Panc1 (cell line): ENCODE results near the gene UNC80. TPM values are rescaled to one million over a fixed set of nuclear protein-coding genes. Genes with fewer than 3 reads are reported as not detected.

Experiments
- ATAC-seq: fragments of 200-7000 bp; cut with Tn5 transposase; 2 replicates; pipeline ENCODE4 v1.9.1; 2020; ENCODE audit warnings: mild to moderate bottlenecking, moderate library complexity
- BruUV-seq: library from RNA; stranded (reverse); fragments of 400-500 nt; replicated peaks from 2 replicates; lab custom pipeline; 2021; lab: Mats Ljungman, UMichigan
- CTCF ChIA-PET: fragments of 300-600 bp; sonication (Branson Sonifier 250); formaldehyde crosslinking; loops from one replicate; lab custom pipeline; 2022; ENCODE audit warnings: antibody characterized with exemption; lab: Charles Lee
- POLR2A ChIA-PET: fragments of 300-600 bp; sonication (Branson Sonifier 250); formaldehyde crosslinking; loops from one replicate; lab custom pipeline; 2022; ENCODE audit warnings: antibody characterized with exemption; lab: Charles Lee
- DNase-seq: peaks from one replicate; pipeline ENCODE4 v3.0.0-alpha.2; 2010; ENCODE audit warnings: low read depth, low spot score
- H3K27ac ChIP-seq: 2 replicates; pipeline ENCODE4 v1.5.1; 2011; ENCODE audit warnings: mild to moderate bottlenecking, low read length, inconsistent platforms
- H3K27me3 ChIP-seq: fragments of 200-500 bp; sonication (Bioruptor generic); 2 replicates; pipeline ENCODE4 v1.6.0; 2014; ENCODE audit warnings: low read length, inconsistent platforms; ENCODE audit not compliant: control insufficient read depth, insufficient read depth
- H3K36me3 ChIP-seq: fragments of 200-500 bp; sonication (Bioruptor generic); 2 replicates; pipeline ENCODE4 v1.5.1; 2014; ENCODE audit warnings: inconsistent platforms, mild to moderate bottlenecking, low read length, moderate library complexity; ENCODE audit not compliant: control insufficient read depth, insufficient read depth
- H3K4me1 ChIP-seq: 2 replicates; pipeline ENCODE4 v1.5.1; 2011; ENCODE audit warnings: inconsistent platforms, mild to moderate bottlenecking, low read length, moderate library complexity; ENCODE audit not compliant: control insufficient read depth, insufficient read depth
- H3K4me3 ChIP-seq, 2 experiments: 2 replicates each; pipeline ENCODE4 v1.5.1; 2011 to 2012; ENCODE audit warnings: low read depth in 2 of 2, low read length in 2 of 2, mild to moderate bottlenecking in 2 of 2, inconsistent platforms in 1 of 2, moderate library complexity in 1 of 2
- H3K9me3 ChIP-seq: fragments of 200-500 bp; sonication (Bioruptor generic); 2 replicates; pipeline ENCODE4 v1.5.1; 2014; ENCODE audit warnings: low read depth, mild to moderate bottlenecking, inconsistent platforms, low read length, moderate library complexity; ENCODE audit not compliant: control insufficient read depth, insufficient read depth
- POLR2AphosphoS5 ChIP-seq: IDR thresholded peaks from 2 replicates; pipeline ENCODE4 v1.6.1; 2012; ENCODE audit warnings: mild to moderate bottlenecking, low read depth, low read length, moderate library complexity
- SIN3A ChIP-seq: IDR thresholded peaks from 2 replicates; pipeline ENCODE4 v1.6.1; 2012; ENCODE audit warnings: low read depth, mild to moderate bottlenecking, low read length, moderate library complexity, borderline replicate concordance; ENCODE audit not compliant: insufficient read depth
- TCF7L2 ChIP-seq: IDR thresholded peaks from 2 replicates; pipeline ENCODE4 v1.6.1; 2011; ENCODE audit warnings: mild to moderate bottlenecking, low read depth, low read length, inconsistent platforms
- in situ Hi-C: cut with HindIII; loops from 2 replicates; pipeline ENCODE4 v1.10.0; 2016; ENCODE audit warnings: low sequenced_read_pairs, low pct_unique_long_range_greater_than_20kb
- intact Hi-C: fragments of 100-400 bp; cut with micrococcal nuclease; formaldehyde crosslinking; loops from one replicate; pipeline ENCODE4 v1.10.0; 2022; ENCODE audit not compliant: unreplicated experiment
- total RNA-seq: library from RNA; stranded (reverse); gene quantifications from one replicate; pipeline ENCODE4 v1.2.1, GENCODE V29; 2021; ENCODE audit not compliant: unreplicated experiment
- TF ChIP-seq, protein P1 (sequence below): fragments of 450-650 bp; IDR thresholded peaks from 2 replicates; pipeline ENCODE4 v1.5.1; 2017; ENCODE audit warnings: mild to moderate bottlenecking
- TF ChIP-seq, protein P2 (sequence below), 2 experiments: IDR thresholded peaks; 2 replicates each; pipeline ENCODE4 v1.6.1; 2011 to 2012; ENCODE audit warnings: low read depth in 2 of 2, control low read depth in 1 of 2, low read length in 1 of 2, mild to moderate bottlenecking in 1 of 2, moderate library complexity in 1 of 2; ENCODE audit not compliant: insufficient read depth in 1 of 2

UNC80 gene
- total RNA-seq, 1 experiment from 2014 or later: 0.08 TPM

- TF ChIP-seq TCF7L2: no peak
- TF ChIP-seq SIN3A: no peak
- TF ChIP-seq, protein P1, sequence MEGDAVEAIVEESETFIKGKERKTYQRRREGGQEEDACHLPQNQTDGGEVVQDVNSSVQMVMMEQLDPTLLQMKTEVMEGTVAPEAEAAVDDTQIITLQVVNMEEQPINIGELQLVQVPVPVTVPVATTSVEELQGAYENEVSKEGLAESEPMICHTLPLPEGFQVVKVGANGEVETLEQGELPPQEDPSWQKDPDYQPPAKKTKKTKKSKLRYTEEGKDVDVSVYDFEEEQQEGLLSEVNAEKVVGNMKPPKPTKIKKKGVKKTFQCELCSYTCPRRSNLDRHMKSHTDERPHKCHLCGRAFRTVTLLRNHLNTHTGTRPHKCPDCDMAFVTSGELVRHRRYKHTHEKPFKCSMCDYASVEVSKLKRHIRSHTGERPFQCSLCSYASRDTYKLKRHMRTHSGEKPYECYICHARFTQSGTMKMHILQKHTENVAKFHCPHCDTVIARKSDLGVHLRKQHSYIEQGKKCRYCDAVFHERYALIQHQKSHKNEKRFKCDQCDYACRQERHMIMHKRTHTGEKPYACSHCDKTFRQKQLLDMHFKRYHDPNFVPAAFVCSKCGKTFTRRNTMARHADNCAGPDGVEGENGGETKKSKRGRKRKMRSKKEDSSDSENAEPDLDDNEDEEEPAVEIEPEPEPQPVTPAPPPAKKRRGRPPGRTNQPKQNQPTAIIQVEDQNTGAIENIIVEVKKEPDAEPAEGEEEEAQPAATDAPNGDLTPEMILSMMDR: no peak
- TF ChIP-seq, protein P2, sequence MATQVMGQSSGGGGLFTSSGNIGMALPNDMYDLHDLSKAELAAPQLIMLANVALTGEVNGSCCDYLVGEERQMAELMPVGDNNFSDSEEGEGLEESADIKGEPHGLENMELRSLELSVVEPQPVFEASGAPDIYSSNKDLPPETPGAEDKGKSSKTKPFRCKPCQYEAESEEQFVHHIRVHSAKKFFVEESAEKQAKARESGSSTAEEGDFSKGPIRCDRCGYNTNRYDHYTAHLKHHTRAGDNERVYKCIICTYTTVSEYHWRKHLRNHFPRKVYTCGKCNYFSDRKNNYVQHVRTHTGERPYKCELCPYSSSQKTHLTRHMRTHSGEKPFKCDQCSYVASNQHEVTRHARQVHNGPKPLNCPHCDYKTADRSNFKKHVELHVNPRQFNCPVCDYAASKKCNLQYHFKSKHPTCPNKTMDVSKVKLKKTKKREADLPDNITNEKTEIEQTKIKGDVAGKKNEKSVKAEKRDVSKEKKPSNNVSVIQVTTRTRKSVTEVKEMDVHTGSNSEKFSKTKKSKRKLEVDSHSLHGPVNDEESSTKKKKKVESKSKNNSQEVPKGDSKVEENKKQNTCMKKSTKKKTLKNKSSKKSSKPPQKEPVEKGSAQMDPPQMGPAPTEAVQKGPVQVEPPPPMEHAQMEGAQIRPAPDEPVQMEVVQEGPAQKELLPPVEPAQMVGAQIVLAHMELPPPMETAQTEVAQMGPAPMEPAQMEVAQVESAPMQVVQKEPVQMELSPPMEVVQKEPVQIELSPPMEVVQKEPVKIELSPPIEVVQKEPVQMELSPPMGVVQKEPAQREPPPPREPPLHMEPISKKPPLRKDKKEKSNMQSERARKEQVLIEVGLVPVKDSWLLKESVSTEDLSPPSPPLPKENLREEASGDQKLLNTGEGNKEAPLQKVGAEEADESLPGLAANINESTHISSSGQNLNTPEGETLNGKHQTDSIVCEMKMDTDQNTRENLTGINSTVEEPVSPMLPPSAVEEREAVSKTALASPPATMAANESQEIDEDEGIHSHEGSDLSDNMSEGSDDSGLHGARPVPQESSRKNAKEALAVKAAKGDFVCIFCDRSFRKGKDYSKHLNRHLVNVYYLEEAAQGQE (IDR thresholded peaks at IDR 0.05; ENCODE audit: insufficient read depth in 1 of 2, low read depth in 2 of 2, low read length in 1 of 2): no peak
- TF ChIP-seq POLR2AphosphoS5: no peak
- Histone ChIP-seq H3K4me1 (no peaks in the 10 kb centered on the region), H3K27me3 (no peaks in the 10 kb centered on the region), H3K9me3 (no peaks in the 10 kb centered on the region), H3K4me3 (no peak overlapping the region), H3K36me3 (no peaks in the 10 kb centered on the region), H3K27ac (no peak overlapping the region)
- POLR2A ChIA-PET: no interaction called here
- no peak for DNase-seq
- BruUV-seq: no TSS peak
- in situ Hi-C loops: no loop called here
- no peak for ATAC-seq
- CTCF ChIA-PET: no interaction called here
- intact Hi-C loops: no loop called here
Observed at GRCh38 chr2:209840434-209840833, 68.8 kb downstream of the UNC80 start.

GRCh38 chr2:209845666-209846065 lies 74.0 kb downstream of the UNC80 start:
- no peaks in the 10 kb centered on the region for H3K9me3 ChIP-seq
- H3K36me3 ChIP-seq: no peaks in the 10 kb centered on the region
- H3K27ac ChIP-seq: no peak overlapping the region
- in situ Hi-C loops: no loop called here
- no peak overlapping the region for H3K4me3 ChIP-seq
- no TSS peak for BruUV-seq
- TF ChIP-seq TCF7L2 (no peak), POLR2AphosphoS5 (no peak)
- TF ChIP-seq, protein P2 (IDR thresholded peaks at IDR 0.05; ENCODE audit: insufficient read depth in 1 of 2, low read depth in 2 of 2, low read length in 1 of 2): no peak
- TF ChIP-seq, protein P1: no peak
- H3K27me3 ChIP-seq: no peaks in the 10 kb centered on the region; the same call in 1 of the 2 replicates
- DNase-seq (no peak), ATAC-seq (no peak)
- no peaks in the 10 kb centered on the region for H3K4me1 ChIP-seq
- CTCF ChIA-PET: no interaction called here
- intact Hi-C loops: no loop called here
- POLR2A ChIA-PET: no interaction called here
